GM12878 (cell line): ENCODE measurements around the gene FOXF1. TPM values are rescaled to one million over a fixed set of nuclear protein-coding genes. Genes with fewer than 3 reads are reported as not detected.

Experiments
- ATAC-seq: fragments of 200-7000 bp; cut with Tn5 transposase; 3 replicates; pipeline ENCODE4 v1.9.1; 2020; ENCODE audit warnings: mild to moderate bottlenecking, moderate library complexity
- BruUV-seq: library from RNA; stranded (reverse); fragments of 400-500 nt; replicated peaks from 2 replicates; lab custom pipeline; 2021; lab: Mats Ljungman, UMichigan
- CTCF ChIA-PET: fragments of 300-600 bp; sonication (Branson Sonifier 250); formaldehyde crosslinking; extraction: SDS; loops from one replicate; lab custom pipeline; 2021; ENCODE audit warnings: inconsistent platforms; lab: Yijun Ruan, JAX
- POLR2A ChIA-PET: fragments of 350-600 bp; formaldehyde crosslinking; extraction: SDS; loops from one replicate; lab custom pipeline; 2021; ENCODE audit warnings: inconsistent platforms; lab: Charles Lee
- RAD21 ChIA-PET: fragments of 300-600 bp; sonication (Branson Sonifier 250); formaldehyde crosslinking; loops from one replicate; lab custom pipeline; 2023; ENCODE audit warnings: antibody characterized with exemption; ENCODE audit not compliant: unreplicated experiment; lab: Charles Lee
- SMC1A ChIA-PET: fragments of 300-600 bp; sonication (Branson Sonifier 250); formaldehyde crosslinking; loops from one replicate; lab custom pipeline; 2023; ENCODE audit not compliant: unreplicated experiment, uncharacterized antibody; lab: Charles Lee
- DNase-seq: peaks from one replicate; pipeline ENCODE4 v3.0.0-alpha.2; 2011; ENCODE audit warnings: low read depth, low spot score
- FAIRE-seq: peaks from 3 replicates; lab custom pipeline; 2011; peaks lifted over from hg19 to GRCh38; lab: Jason Lieb, UNC
- H2AFZ ChIP-seq: 2 replicates; pipeline ENCODE4 v1.6.0; 2011; ENCODE audit warnings: low read depth, low read length, control low read depth; ENCODE audit not compliant: control insufficient read depth
- H3K27ac ChIP-seq: 2 replicates; pipeline ENCODE4 v1.5.1; 2011; ENCODE audit warnings: control low read depth; ENCODE audit not compliant: control insufficient read depth, insufficient read depth
- H3K27me3 ChIP-seq, 2 experiments: replicated peaks in 1 of 2; 2 replicates each; pipeline versions ENCODE4 v1.6.0 to v1.6.1; 2011; ENCODE audit warnings: low read length in 1 of 2; ENCODE audit not compliant: control insufficient read depth in 2 of 2, insufficient read depth in 2 of 2
- H3K36me3 ChIP-seq, 2 experiments: 2 replicates each; pipeline ENCODE4 v1.5.1; 2011; ENCODE audit warnings: low read length in 1 of 2; ENCODE audit not compliant: control insufficient read depth in 2 of 2, insufficient read depth in 2 of 2
- H3K4me1 ChIP-seq: 2 replicates; pipeline ENCODE4 v1.6.1; 2011; ENCODE audit warnings: mild to moderate bottlenecking, low read length, moderate library complexity, mixed read lengths; ENCODE audit not compliant: control insufficient read depth, insufficient read depth
- H3K4me2 ChIP-seq: 2 replicates; pipeline ENCODE4 v1.6.0; 2011; ENCODE audit warnings: control low read depth; ENCODE audit not compliant: control insufficient read depth, insufficient read depth
- H3K4me3 ChIP-seq: fragments of 200-600 bp; sonication (generic); 2 replicates; pipeline ENCODE4 v1.5.1; 2016
- H3K79me2 ChIP-seq: 2 replicates; pipeline ENCODE4 v1.6.0; 2011; ENCODE audit warnings: low read length; ENCODE audit not compliant: control insufficient read depth, insufficient read depth
- H3K9ac ChIP-seq: 2 replicates; pipeline ENCODE4 v1.8.0; 2011; ENCODE audit warnings: low read length, control low read depth, mixed read lengths; ENCODE audit not compliant: control insufficient read depth, insufficient read depth
- H3K9me3 ChIP-seq: replicated peaks from 3 replicates; pipeline ENCODE4 v1.5.1; 2011; ENCODE audit warnings: mild to moderate bottlenecking, low read length; ENCODE audit not compliant: control insufficient read depth, insufficient read depth
- H4K20me1 ChIP-seq: 2 replicates; pipeline ENCODE4 v1.6.0; 2011; ENCODE audit not compliant: control insufficient read depth, insufficient read depth
- ATF3 ChIP-seq: IDR thresholded peaks from 2 replicates; pipeline ENCODE4 v1.6.1; 2011; ENCODE audit warnings: low read depth, mild to moderate bottlenecking, low read length, moderate library complexity, borderline replicate concordance; ENCODE audit errors: extremely low read depth
- BHLHE40 ChIP-seq, 2 experiments: fragments of 450-650 bp in 1 of 2; IDR thresholded peaks; 2 replicates each; pipeline ENCODE4 v1.6.1; 2011 to 2017; ENCODE audit warnings: low read depth in 2 of 2, borderline replicate concordance in 1 of 2, improper control_type of control experiment in 1 of 2, low read length in 1 of 2, mild to moderate bottlenecking in 1 of 2
- HCFC1 ChIP-seq: fragments of 150-350 bp; IDR thresholded peaks from 2 replicates; pipeline ENCODE4 v1.6.1; 2014; ENCODE audit warnings: low read length
- KDM1A ChIP-seq: fragments of 200-600 bp; sonication (generic); IDR thresholded peaks from 2 replicates; pipeline ENCODE4 v1.6.1; 2016; ENCODE audit warnings: borderline replicate concordance
- MAX ChIP-seq: IDR thresholded peaks from 2 replicates; pipeline ENCODE4 v1.6.1; 2012; ENCODE audit warnings: low read depth, low read length, improper control_type of control experiment
- SMAD1 ChIP-seq: fragments of 450-650 bp; IDR thresholded peaks from 2 replicates; pipeline ENCODE4 v1.6.1; 2018; ENCODE audit warnings: mild to moderate bottlenecking, low read depth; ENCODE audit not compliant: partially characterized antibody
- STAT1 ChIP-seq: fragments of 450-650 bp; conservative IDR thresholded peaks from 2 replicates; pipeline ENCODE4 v1.6.1; 2014; ENCODE audit warnings: antibody characterized with exemption, mild to moderate bottlenecking
- SUPT20H ChIP-seq: IDR thresholded peaks from 2 replicates; pipeline ENCODE4 v1.6.1; 2011; ENCODE audit warnings: low read depth, mild to moderate bottlenecking, low read length, moderate library complexity, borderline replicate concordance; ENCODE audit not compliant: control insufficient read depth
- WGBS: methylation state at CpG from one replicate; pipeline ENCODE4 v1.1.6; 2016; ENCODE audit warnings: low lambda C conversion rate; ENCODE audit not compliant: insufficient replicate concordance, insufficient coverage; ENCODE audit errors: missing lambda C conversion rate; 5-methylcytosine and 5-hydroxymethylcytosine counted together
- in situ Hi-C: fragments of 300-500 bp; cut with MboI; formaldehyde crosslinking; loops from 9 replicates; pipeline ENCODE4 v1.14.3; 2018; ENCODE audit warnings: mixed read lengths
- intact Hi-C: fragments of 100-400 bp; cut with micrococcal nuclease; formaldehyde crosslinking; loops from one replicate; pipeline ENCODE4 v1.14.2; 2022; ENCODE audit not compliant: unreplicated experiment
- polyA plus RNA-seq, 11 experiments: library from polyadenylated mRNA; depleted of rRNA in 4 of 11; unstranded in 6 of 11; stranded (reverse) in 5 of 11; fragments of >200 nt; fragmentation: Nextera tagmentation in 4 of 11; fragmentation: Illumina TruSeq in 1 of 11; extraction: Ambion mirVana in 4 of 11; extraction: Trizol in 1 of 11; gene quantifications; 1 replicate in 1 of 11; 2 replicates in 10 of 11; pipeline versions ENCODE4 v1.2.1 to v1.2.3, GENCODE V29; 2011 to 2016; ENCODE audit warnings: inconsistent platforms in 2 of 11, missing spikeins in 2 of 11, low read depth in 1 of 11
- total RNA-seq, 4 experiments: library from RNA; depleted of rRNA in 3 of 4; stranded (reverse); fragments of >200 nt in 3 of 4; fragmentation: Illumina TruSeq in 1 of 4; extraction: Trizol in 1 of 4; gene quantifications; 2 replicates each; pipeline versions ENCODE4 v1.2.1 to v1.2.3, GENCODE V29; 2013 to 2021

The FOXF1 gene
- total and polyA plus RNA-seq, 10 of the 15 experiments (the other 5 are each of a cell fraction or from before 2014, with no cell fraction given), result 0.01 TPM; not detected in 9

- Histone ChIP-seq H2AFZ (no peak overlapping the region), H3K4me1 (no peaks in the 10 kb centered on the region), H3K9ac (no peak overlapping the region), H3K9me3 (no peaks in the 10 kb centered on the region), H3K79me2 (no peaks in the 10 kb centered on the region), H3K4me2 (no peak overlapping the region), H3K4me3 (no peak overlapping the region), H3K27ac (no peak overlapping the region), H3K27me3 (no peaks in the 10 kb centered on the region), H3K36me3 (peaks cover 5 to 21% of the 10 kb centered on the region in 2 experiments), H4K20me1 (no peaks in the 10 kb centered on the region)
- ATAC-seq (no peak), DNase-seq (no peak), FAIRE-seq (no peak)
- ChIA-PET SMC1A (no interaction called here), RAD21 (no interaction called here), POLR2A (no interaction called here), CTCF (no interaction called here)
- TF ChIP-seq STAT1 (no peak), BHLHE40 (IDR thresholded peaks at IDR 0.05; ENCODE audit: borderline replicate concordance in 1 of 2, low read depth in 2 of 2, low read length in 1 of 2) (no peak), SUPT20H (no peak), MAX (no peak), KDM1A (no peak), ATF3 (no peak), HCFC1 (no peak), SMAD1 (no peak)
- WGBS, result 93% methylated on average over 21 of the region's 21 CpGs
- no TSS peak for BruUV-seq
- intact Hi-C loops, result no loop called here
- in situ Hi-C loops, result no loop called here
Observed at GRCh38 chr16:86542756-86543750, 32.7 kb downstream of the FOXF1 start.
